IMR-90 (cell line): ENCODE data around the gene BTBD6. TPM values are rescaled to one million over a fixed set of nuclear protein-coding genes. Genes with fewer than 3 reads are reported as not detected.

Source experiments
- ATAC-seq: fragments of 200-7000 bp; cut with Tn5 transposase; 2 replicates; pipeline ENCODE4 v1.9.1; 2020; ENCODE audit warnings: low read depth, mild to moderate bottlenecking, moderate library complexity
- BruUV-seq: library from RNA; stranded (reverse); fragments of 400-500 nt; replicated peaks from 2 replicates; lab custom pipeline; 2021; lab: Mats Ljungman, UMichigan
- CTCF ChIA-PET: fragments of 300-600 bp; formaldehyde crosslinking; extraction: SDS; loops from one replicate; lab custom pipeline; 2021; ENCODE audit warnings: antibody characterized with exemption; lab: Yijun Ruan, JAX
- POLR2A ChIA-PET: fragments of 300-600 bp; sonication (Branson Sonifier 250); formaldehyde crosslinking; loops from one replicate; lab custom pipeline; 2022; ENCODE audit warnings: antibody characterized with exemption; ENCODE audit not compliant: unreplicated experiment; lab: Charles Lee
- DNase-seq: peaks from one replicate; pipeline ENCODE4 v3.0.0; 2013
- H2AFZ ChIP-seq: replicated peaks from 2 replicates; pipeline ENCODE3; 2013; ENCODE audit warnings: low read length, mild to moderate bottlenecking; ENCODE audit not compliant: poor library complexity
- H2AK5ac ChIP-seq: 2 replicates; pipeline ENCODE4 v1.6.1; 2013; ENCODE audit warnings: low read depth, low read length, inconsistent platforms
- H2AK9ac ChIP-seq: replicated peaks from 2 replicates; pipeline ENCODE3; 2013; ENCODE audit warnings: mild to moderate bottlenecking, low read depth, low read length, moderate library complexity; ENCODE audit not compliant: poor library complexity
- H2BK120ac ChIP-seq: 2 replicates; pipeline ENCODE4 v1.6.1; 2013; ENCODE audit warnings: low read depth, low read length, inconsistent platforms
- H2BK15ac ChIP-seq: 3 replicates; pipeline ENCODE4 v1.6.1; 2013; ENCODE audit warnings: low read depth, low read length, inconsistent platforms
- H2BK20ac ChIP-seq: 2 replicates; pipeline ENCODE4 v1.6.1; 2013; ENCODE audit warnings: low read depth, mild to moderate bottlenecking, inconsistent platforms, low read length, moderate library complexity
- H2BK5ac ChIP-seq: 2 replicates; pipeline ENCODE4 v1.6.1; 2013; ENCODE audit warnings: mild to moderate bottlenecking, low read depth, low read length, inconsistent platforms; ENCODE audit not compliant: poor library complexity, severe bottlenecking
- H3K14ac ChIP-seq: replicated peaks from 2 replicates; pipeline ENCODE4 v1.6.1; 2013; ENCODE audit warnings: low read depth, low read length, inconsistent platforms
- H3K18ac ChIP-seq: 2 replicates; pipeline ENCODE4 v1.6.1; 2013; ENCODE audit warnings: low read depth, low read length, control low read depth
- H3K23ac ChIP-seq: 2 replicates; pipeline ENCODE4 v1.6.1; 2013; ENCODE audit warnings: low read depth, low read length, inconsistent platforms
- H3K27ac ChIP-seq: 2 replicates; pipeline ENCODE4 v1.5.1; 2013; ENCODE audit warnings: mild to moderate bottlenecking, control low read depth, low read length; ENCODE audit not compliant: insufficient read depth
- H3K27me3 ChIP-seq: 2 replicates; pipeline ENCODE4 v1.6.1; 2013; ENCODE audit warnings: low read length; ENCODE audit not compliant: control insufficient read depth, insufficient read depth
- H3K36me3 ChIP-seq: 2 replicates; pipeline ENCODE4 v1.6.1; 2013; ENCODE audit warnings: low read length, mixed read lengths; ENCODE audit not compliant: control insufficient read depth, insufficient read depth
- H3K4ac ChIP-seq: 2 replicates; pipeline ENCODE4 v1.6.1; 2013; ENCODE audit warnings: low read depth, low read length, inconsistent platforms
- H3K4me1 ChIP-seq: 2 replicates; pipeline ENCODE4 v1.6.1; 2013; ENCODE audit warnings: low read length, mixed read lengths; ENCODE audit not compliant: control insufficient read depth, insufficient read depth
- H3K4me2 ChIP-seq: 2 replicates; pipeline ENCODE4 v1.6.1; 2013; ENCODE audit warnings: low read depth, mild to moderate bottlenecking, control low read depth, low read length, moderate library complexity
- H3K4me3 ChIP-seq: 2 replicates; pipeline ENCODE4 v1.5.1; 2013; ENCODE audit warnings: low read depth, mild to moderate bottlenecking, control low read depth, low read length, moderate library complexity; ENCODE audit not compliant: insufficient read depth
- H3K56ac ChIP-seq: 2 replicates; pipeline ENCODE4 v1.6.1; 2013; ENCODE audit warnings: low read length, inconsistent platforms; ENCODE audit not compliant: insufficient read depth; ENCODE audit errors: extremely low read depth
- H3K79me1 ChIP-seq, 2 experiments: 2 replicates each; pipeline ENCODE4 v1.6.1; 2013; ENCODE audit warnings: low read length in 2 of 2, inconsistent platforms in 1 of 2, low read depth in 1 of 2
- H3K9ac ChIP-seq: 2 replicates; pipeline ENCODE4 v1.6.1; 2013; ENCODE audit warnings: low read depth, low read length, control low read depth
- H3K9me1 ChIP-seq: 2 replicates; pipeline ENCODE4 v1.6.1; 2013; ENCODE audit warnings: low read length, inconsistent platforms; ENCODE audit not compliant: insufficient read depth
- H3K9me3 ChIP-seq: 2 replicates; pipeline ENCODE4 v1.6.1; 2013; ENCODE audit warnings: low read length; ENCODE audit not compliant: control insufficient read depth, insufficient read depth
- H4K20me1 ChIP-seq: 2 replicates; pipeline ENCODE4 v1.6.1; 2013; ENCODE audit warnings: low read length, inconsistent platforms; ENCODE audit not compliant: insufficient read depth
- H4K5ac ChIP-seq: 2 replicates; pipeline ENCODE4 v1.6.1; 2013; ENCODE audit warnings: mild to moderate bottlenecking, low read depth, low read length, control low read depth
- H4K8ac ChIP-seq, 2 experiments: 2 replicates each; pipeline ENCODE4 v1.6.1; 2013; ENCODE audit warnings: low read depth in 2 of 2, low read length in 2 of 2, control low read depth in 1 of 2, inconsistent platforms in 1 of 2
- H4K91ac ChIP-seq: 2 replicates; pipeline ENCODE4 v1.6.1; 2013; ENCODE audit warnings: low read depth, low read length, inconsistent platforms; ENCODE audit not compliant: insufficient read depth
- BHLHE40 ChIP-seq: fragments of 150-350 bp; IDR thresholded peaks from 2 replicates; pipeline ENCODE4 v1.6.1; 2016; ENCODE audit warnings: mild to moderate bottlenecking, low read depth, low read length
- CEBPB ChIP-seq: IDR thresholded peaks from 2 replicates; pipeline ENCODE4 v1.6.1; 2012; ENCODE audit warnings: low read depth, low read length, improper control_type of control experiment
- CHD1 ChIP-seq: IDR thresholded peaks from 2 replicates; pipeline ENCODE4 v1.6.1; 2012; ENCODE audit warnings: low read depth, low read length, improper control_type of control experiment
- FOS ChIP-seq: fragments of 150-350 bp; IDR thresholded peaks from 2 replicates; pipeline ENCODE4 v1.6.1; 2016; ENCODE audit warnings: low read depth, low read length
- MAFK ChIP-seq: IDR thresholded peaks from 2 replicates; pipeline ENCODE4 v1.6.1; 2012; ENCODE audit warnings: low read depth, low read length, improper control_type of control experiment
- MAZ ChIP-seq: IDR thresholded peaks from 2 replicates; pipeline ENCODE4 v1.6.1; 2012; ENCODE audit warnings: low read depth, mild to moderate bottlenecking, low read length, improper control_type of control experiment, moderate library complexity, borderline replicate concordance
- MXI1 ChIP-seq: IDR thresholded peaks from 2 replicates; pipeline ENCODE4 v1.6.1; 2012; ENCODE audit warnings: low read depth, mild to moderate bottlenecking, low read length, moderate library complexity, borderline replicate concordance
- NFE2L2 ChIP-seq: fragments of 150-350 bp; IDR thresholded peaks from 2 replicates; pipeline ENCODE4 v1.6.1; 2016; ENCODE audit warnings: low read depth, mild to moderate bottlenecking, low read length
- POLR2A ChIP-seq: IDR thresholded peaks from 2 replicates; pipeline ENCODE4 v1.6.1; 2012; ENCODE audit warnings: mild to moderate bottlenecking, low read depth, low read length
- RAD21 ChIP-seq: IDR thresholded peaks from 2 replicates; pipeline ENCODE4 v1.6.1; 2012; ENCODE audit warnings: low read length, improper control_type of control experiment
- RCOR1 ChIP-seq: IDR thresholded peaks from 2 replicates; pipeline ENCODE4 v1.6.1; 2012; ENCODE audit warnings: mild to moderate bottlenecking, low read length, improper control_type of control experiment; ENCODE audit not compliant: insufficient replicate concordance
- RFX5 ChIP-seq: IDR thresholded peaks from 2 replicates; pipeline ENCODE4 v1.8.0; 2012; ENCODE audit warnings: low read depth, mild to moderate bottlenecking, low read length, moderate library complexity
- SMC3 ChIP-seq: fragments of 150-350 bp; IDR thresholded peaks from 2 replicates; pipeline ENCODE4 v1.6.1; 2016; ENCODE audit warnings: low read depth, mild to moderate bottlenecking, antibody characterized with exemption, low read length, moderate library complexity
- WGBS, 2 experiments: methylation state at CpG; one replicate each; pipeline versions ENCODE4 v1.1.5 to v1.1.7; 2013; ENCODE audit warnings: missing lambda C conversion rate in 2 of 2; ENCODE audit not compliant: insufficient read length in 1 of 2; ENCODE audit errors: extremely low coverage in 2 of 2; 5-methylcytosine and 5-hydroxymethylcytosine counted together
- dilution Hi-C: fragments of 300-500 bp; cut with HindIII; formaldehyde crosslinking; loops from one replicate; pipeline ENCODE4 v1.14.3; 2018; ENCODE audit warnings: low sequenced_read_pairs; ENCODE audit not compliant: unreplicated experiment
- in situ Hi-C: fragments of 300-500 bp; cut with MboI; formaldehyde crosslinking; loops from 3 replicates; pipeline ENCODE4 v1.14.3; 2019; ENCODE audit warnings: low sequenced_read_pairs, inconsistent platforms, mixed read lengths
- intact Hi-C: fragments of 100-400 bp; cut with micrococcal nuclease; formaldehyde crosslinking; loops from 2 replicates; pipeline ENCODE4 v1.10.0; 2022
- polyA plus RNA-seq, 3 experiments: library from polyadenylated mRNA; depleted of rRNA; stranded (reverse); fragments of >200 nt; gene quantifications; 2 replicates each; pipeline ENCODE4 v1.2.3, GENCODE V29; 2012; ENCODE audit warnings: low replicate concordance in 1 of 3
- total RNA-seq: library from RNA; depleted of rRNA; stranded (reverse); fragments of >200 nt; gene quantifications from 2 replicates; pipeline ENCODE4 v1.2.3, GENCODE V29; 2012
- TF ChIP-seq, protein P1 (sequence below): conservative IDR thresholded peaks from 2 replicates; pipeline ENCODE4 v1.5.1; 2012; ENCODE audit warnings: mild to moderate bottlenecking, low read depth, low read length, improper control_type of control experiment
- TF ChIP-seq, protein P2 (sequence below): fragments of 150-350 bp; IDR thresholded peaks from 2 replicates; pipeline ENCODE4 v1.6.1; 2017; ENCODE audit warnings: mild to moderate bottlenecking, antibody characterized with exemption, low read length, low read depth
- TF ChIP-seq, protein P3 (sequence below): fragments of 150-350 bp; IDR thresholded peaks from 2 replicates; pipeline ENCODE4 v1.6.1; 2016; ENCODE audit warnings: low read depth, mild to moderate bottlenecking, low read length, moderate library complexity, borderline replicate concordance

BTBD6 gene
- total and polyA plus RNA-seq, 2 of the 4 experiments (the other 2 are of a cell fraction): 33.9 to 43.9 TPM

DNA sequence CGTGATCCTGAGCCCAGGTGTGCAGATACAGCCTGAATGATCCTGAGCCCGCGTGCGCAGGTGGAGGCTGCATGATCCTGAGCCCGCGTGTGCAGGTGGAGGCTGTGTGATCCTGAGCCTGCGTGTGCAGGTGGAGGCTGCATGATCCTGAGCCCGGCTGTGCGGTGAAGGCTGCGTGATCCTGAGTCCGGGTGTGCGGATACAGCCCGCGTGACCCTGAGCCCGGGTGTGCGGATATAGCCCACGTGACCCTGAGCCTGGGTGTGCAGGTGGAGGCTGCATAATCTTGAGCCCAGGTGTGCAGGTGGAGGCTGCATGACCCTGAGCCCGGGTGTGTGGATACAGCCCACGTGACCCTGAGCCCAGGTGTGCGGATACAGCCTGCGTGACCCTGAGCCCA, 32.2 kb downstream of the BTBD6 start:
- no peak for DNase-seq
- dilution Hi-C loops: no loop called here
- Histone ChIP-seq H3K4me2 (no peak overlapping the region), H3K23ac (no peak overlapping the region), H2AFZ (peak overlapping the region; percentile 55), H3K27me3 (no peaks in the 10 kb centered on the region), H3K18ac (no peak overlapping the region), H4K5ac (no peak overlapping the region), H2AK5ac (no peak overlapping the region), H2BK15ac (no peak overlapping the region), H2BK120ac (no peak overlapping the region), H3K14ac (no peak overlapping the region), H3K4me3 (no peak overlapping the region), H3K4ac (no peak overlapping the region), H3K9me3 (no peaks in the 10 kb centered on the region), H3K79me1 (peaks cover 25 to 52% of the 10 kb centered on the region in 2 experiments), H3K4me1 (peaks cover under 1% of the 10 kb centered on the region), H3K36me3 (peaks cover 6% of the 10 kb centered on the region; the same call in 1 of the 2 replicates), H3K27ac (no peak overlapping the region), H4K20me1 (peaks cover 40% of the 10 kb centered on the region), H4K91ac (no peak overlapping the region), H2BK5ac (no peak overlapping the region), H4K8ac (no peak overlapping the region), H3K9me1 (no peaks in the 10 kb centered on the region), H3K9ac (no peak overlapping the region), H2AK9ac (peak overlapping the region; percentile 25), H2BK20ac (no peak overlapping the region), H3K56ac (no peak overlapping the region)
- TF ChIP-seq CEBPB (no peak), MAFK (no peak), MXI1 (no peak), NFE2L2 (no peak), BHLHE40 (no peak), CHD1 (no peak), RAD21 (no peak), RFX5 (no peak), MAZ (no peak), FOS (no peak), RCOR1 (no peak), POLR2A (no peak), SMC3 (no peak)
- TF ChIP-seq, protein P1, sequence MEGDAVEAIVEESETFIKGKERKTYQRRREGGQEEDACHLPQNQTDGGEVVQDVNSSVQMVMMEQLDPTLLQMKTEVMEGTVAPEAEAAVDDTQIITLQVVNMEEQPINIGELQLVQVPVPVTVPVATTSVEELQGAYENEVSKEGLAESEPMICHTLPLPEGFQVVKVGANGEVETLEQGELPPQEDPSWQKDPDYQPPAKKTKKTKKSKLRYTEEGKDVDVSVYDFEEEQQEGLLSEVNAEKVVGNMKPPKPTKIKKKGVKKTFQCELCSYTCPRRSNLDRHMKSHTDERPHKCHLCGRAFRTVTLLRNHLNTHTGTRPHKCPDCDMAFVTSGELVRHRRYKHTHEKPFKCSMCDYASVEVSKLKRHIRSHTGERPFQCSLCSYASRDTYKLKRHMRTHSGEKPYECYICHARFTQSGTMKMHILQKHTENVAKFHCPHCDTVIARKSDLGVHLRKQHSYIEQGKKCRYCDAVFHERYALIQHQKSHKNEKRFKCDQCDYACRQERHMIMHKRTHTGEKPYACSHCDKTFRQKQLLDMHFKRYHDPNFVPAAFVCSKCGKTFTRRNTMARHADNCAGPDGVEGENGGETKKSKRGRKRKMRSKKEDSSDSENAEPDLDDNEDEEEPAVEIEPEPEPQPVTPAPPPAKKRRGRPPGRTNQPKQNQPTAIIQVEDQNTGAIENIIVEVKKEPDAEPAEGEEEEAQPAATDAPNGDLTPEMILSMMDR: no peak
- TF ChIP-seq, protein P2, sequence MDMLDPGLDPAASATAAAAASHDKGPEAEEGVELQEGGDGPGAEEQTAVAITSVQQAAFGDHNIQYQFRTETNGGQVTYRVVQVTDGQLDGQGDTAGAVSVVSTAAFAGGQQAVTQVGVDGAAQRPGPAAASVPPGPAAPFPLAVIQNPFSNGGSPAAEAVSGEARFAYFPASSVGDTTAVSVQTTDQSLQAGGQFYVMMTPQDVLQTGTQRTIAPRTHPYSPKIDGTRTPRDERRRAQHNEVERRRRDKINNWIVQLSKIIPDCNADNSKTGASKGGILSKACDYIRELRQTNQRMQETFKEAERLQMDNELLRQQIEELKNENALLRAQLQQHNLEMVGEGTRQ: no peak
- TF ChIP-seq, protein P3, sequence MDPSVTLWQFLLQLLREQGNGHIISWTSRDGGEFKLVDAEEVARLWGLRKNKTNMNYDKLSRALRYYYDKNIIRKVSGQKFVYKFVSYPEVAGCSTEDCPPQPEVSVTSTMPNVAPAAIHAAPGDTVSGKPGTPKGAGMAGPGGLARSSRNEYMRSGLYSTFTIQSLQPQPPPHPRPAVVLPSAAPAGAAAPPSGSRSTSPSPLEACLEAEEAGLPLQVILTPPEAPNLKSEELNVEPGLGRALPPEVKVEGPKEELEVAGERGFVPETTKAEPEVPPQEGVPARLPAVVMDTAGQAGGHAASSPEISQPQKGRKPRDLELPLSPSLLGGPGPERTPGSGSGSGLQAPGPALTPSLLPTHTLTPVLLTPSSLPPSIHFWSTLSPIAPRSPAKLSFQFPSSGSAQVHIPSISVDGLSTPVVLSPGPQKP: no peak
- in situ Hi-C loops: loop anchor here (5.0 kb wide), 1 partner anchor 78 kb away; no protein-coding TSS in a partner anchor
- intact Hi-C loops: loop anchor here (5.0 kb wide), 1 partner anchor 72 kb away; no protein-coding TSS in a partner anchor
- POLR2A ChIA-PET: no interaction called here
- CTCF ChIA-PET: no interaction called here
- 100% methylated on average over 6 of the region's 21 CpGs; no CpG with 5 or more reads in 1 of the 2 experiments for WGBS, 2 experiments
- BruUV-seq: no TSS peak
- no peak for ATAC-seq
